Left ventricle myocardium inferior (tissue), 1 donor: ENCODE results near the gene MARK1. TPM values are rescaled to one million over a fixed set of nuclear protein-coding genes. Genes with fewer than 3 reads are reported as not detected.

ENCODE experiments used
- DNase-seq: peaks from one replicate; pipeline ENCODE4 v3.0.0-alpha.2; 2020
- H3K27ac ChIP-seq: fragments of 200-600 bp; replicated peaks from 2 replicates; pipeline ENCODE4 v1.8.0; 2021
- H3K27me3 ChIP-seq: fragments of 200-600 bp; 2 replicates; pipeline ENCODE4 v1.8.0; 2021; ENCODE audit warnings: low read depth
- H3K36me3 ChIP-seq: fragments of 200-600 bp; 2 replicates; pipeline ENCODE4 v1.8.0; 2021
- H3K4me1 ChIP-seq: fragments of 200-600 bp; 2 replicates; pipeline ENCODE4 v1.8.0; 2021
- H3K4me3 ChIP-seq: fragments of 200-600 bp; 2 replicates; pipeline ENCODE4 v1.8.0; 2021; ENCODE audit warnings: mild to moderate bottlenecking, moderate library complexity
- H3K9me3 ChIP-seq: fragments of 200-600 bp; replicated peaks from 2 replicates; pipeline ENCODE4 v1.8.0; 2021
- intact Hi-C: fragments of 100-400 bp; cut with micrococcal nuclease; formaldehyde crosslinking; loops from one replicate; pipeline ENCODE4 v1.11.0; 2022
- total RNA-seq: library from RNA; stranded (reverse); fragmentation: NEBNext Ultra II Directional; extraction: Animal tissue kit (Norgen Biotek cat#: 25700); gene quantifications from one replicate; pipeline ENCODE4 v1.2.1, GENCODE V29; 2021
- TF ChIP-seq, protein P1 (sequence below): fragments of 200-600 bp; IDR thresholded peaks from 2 replicates; pipeline ENCODE4 v1.8.0; 2021; ENCODE audit warnings: antibody characterized with exemption, mild to moderate bottlenecking, borderline replicate concordance
- donor health status: DM: no; HTN: yes; CAD: no; lungs with severe emphysema.

Gene MARK1
- total RNA-seq, 1 donor from 2014 or later = 14.9 TPM

DNA sequence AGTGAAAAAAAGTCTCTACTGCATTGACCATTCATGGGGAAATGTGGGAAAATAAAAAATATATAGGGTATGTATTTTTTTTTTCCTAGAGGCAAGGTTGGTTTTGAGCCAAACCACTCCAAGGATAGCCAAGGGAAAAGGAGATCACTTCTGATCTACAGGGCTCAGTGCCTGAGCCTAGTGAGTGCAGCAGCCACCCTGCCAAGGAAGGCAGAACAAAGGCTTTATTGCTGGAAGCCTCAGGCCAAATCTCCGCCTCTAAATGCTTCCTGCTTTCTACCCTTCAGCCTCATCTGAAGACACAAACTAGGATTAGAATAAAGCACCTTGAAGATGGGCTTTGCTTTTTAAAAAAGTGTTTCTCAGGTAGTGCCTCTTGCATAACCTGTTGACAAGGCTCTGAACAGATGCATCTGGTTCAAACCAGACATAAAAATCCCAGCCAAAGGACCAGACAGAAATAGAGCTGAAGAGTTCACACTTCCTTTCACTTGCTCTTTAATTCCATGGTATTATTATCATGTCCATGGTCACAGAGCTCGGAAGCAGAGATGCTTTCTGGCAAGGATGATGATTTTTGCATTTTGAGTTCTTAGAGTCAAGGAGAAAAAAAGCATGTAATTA, 172.7 kb downstream of the MARK1 start:
- Histone ChIP-seq H3K9me3 (no peaks in the 10 kb centered on the region), H3K4me3 (no peak overlapping the region), H3K36me3 (peaks cover 7% of the 10 kb centered on the region), H3K27ac (no peak overlapping the region), H3K27me3 (no peaks in the 10 kb centered on the region), H3K4me1 (peaks cover 42% of the 10 kb centered on the region)
- TF ChIP-seq, protein P1, sequence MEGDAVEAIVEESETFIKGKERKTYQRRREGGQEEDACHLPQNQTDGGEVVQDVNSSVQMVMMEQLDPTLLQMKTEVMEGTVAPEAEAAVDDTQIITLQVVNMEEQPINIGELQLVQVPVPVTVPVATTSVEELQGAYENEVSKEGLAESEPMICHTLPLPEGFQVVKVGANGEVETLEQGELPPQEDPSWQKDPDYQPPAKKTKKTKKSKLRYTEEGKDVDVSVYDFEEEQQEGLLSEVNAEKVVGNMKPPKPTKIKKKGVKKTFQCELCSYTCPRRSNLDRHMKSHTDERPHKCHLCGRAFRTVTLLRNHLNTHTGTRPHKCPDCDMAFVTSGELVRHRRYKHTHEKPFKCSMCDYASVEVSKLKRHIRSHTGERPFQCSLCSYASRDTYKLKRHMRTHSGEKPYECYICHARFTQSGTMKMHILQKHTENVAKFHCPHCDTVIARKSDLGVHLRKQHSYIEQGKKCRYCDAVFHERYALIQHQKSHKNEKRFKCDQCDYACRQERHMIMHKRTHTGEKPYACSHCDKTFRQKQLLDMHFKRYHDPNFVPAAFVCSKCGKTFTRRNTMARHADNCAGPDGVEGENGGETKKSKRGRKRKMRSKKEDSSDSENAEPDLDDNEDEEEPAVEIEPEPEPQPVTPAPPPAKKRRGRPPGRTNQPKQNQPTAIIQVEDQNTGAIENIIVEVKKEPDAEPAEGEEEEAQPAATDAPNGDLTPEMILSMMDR = no peak
- DNase-seq = no peak
- intact Hi-C loops = no loop called here

DNA sequence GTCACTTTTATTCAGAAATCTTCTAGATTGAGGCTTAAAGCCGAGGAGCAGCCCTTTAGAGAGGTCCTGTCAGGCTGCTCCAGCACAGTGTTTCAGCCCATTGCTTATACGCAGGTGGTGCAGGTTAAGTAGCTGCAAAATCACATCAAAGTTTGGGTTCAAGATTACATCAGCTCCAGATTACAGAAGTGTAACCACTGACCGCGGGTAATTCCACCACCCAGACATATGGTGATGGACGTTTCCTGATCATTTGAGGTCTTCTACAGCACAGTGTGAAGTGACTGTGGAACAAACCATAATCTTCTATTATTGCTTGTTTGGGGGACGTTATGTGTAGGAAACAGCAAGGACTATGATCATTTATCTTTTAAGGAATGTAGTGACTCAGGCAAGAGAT, 174.0 kb downstream of the MARK1 start:
- DNase-seq = no peak
- no peaks in the 10 kb centered on the region for H3K9me3 ChIP-seq
- no peaks in the 10 kb centered on the region for H3K27me3 ChIP-seq
- H3K27ac ChIP-seq = no peak overlapping the region
- H3K4me1 ChIP-seq = peaks cover 55% of the 10 kb centered on the region
- H3K36me3 ChIP-seq = peaks cover 4% of the 10 kb centered on the region
- intact Hi-C loops = no loop called here
- TF ChIP-seq, protein P1 = no peak
- H3K4me3 ChIP-seq = no peak overlapping the region

DNA sequence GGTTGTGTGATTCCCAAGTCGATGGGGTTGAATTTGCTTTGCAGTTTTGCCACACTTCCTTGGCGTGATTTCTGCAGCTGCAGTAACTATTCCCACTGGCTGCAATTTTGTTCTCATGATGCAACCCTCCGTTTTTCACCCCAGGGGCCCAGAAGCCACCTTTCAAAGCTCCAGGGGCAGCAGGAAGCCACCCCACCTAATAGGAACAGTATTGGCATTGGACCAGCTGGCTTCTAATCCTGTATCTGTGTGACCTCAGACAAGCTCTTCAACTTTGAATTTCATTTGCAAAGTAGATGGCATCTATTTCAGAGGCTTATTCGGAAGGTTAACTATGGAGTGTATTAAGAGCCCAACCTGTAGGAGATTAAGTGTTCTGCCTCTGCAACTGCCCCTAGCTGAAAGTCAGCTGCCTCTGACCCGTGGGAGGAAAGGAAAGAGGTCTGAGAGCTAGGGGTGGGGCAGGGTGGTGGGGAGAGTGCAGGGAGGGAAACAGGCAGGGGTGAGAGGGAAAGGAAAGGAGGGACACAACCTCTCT, 174.9 kb downstream of the MARK1 start:
- Histone ChIP-seq H3K36me3 (no peaks in the 10 kb centered on the region), H3K9me3 (no peaks in the 10 kb centered on the region), H3K27me3 (no peaks in the 10 kb centered on the region), H3K4me1 (peaks cover 57% of the 10 kb centered on the region), H3K27ac (no peak overlapping the region), H3K4me3 (no peak overlapping the region)
- TF ChIP-seq, protein P1 = no peak
- no peak for DNase-seq
- intact Hi-C loops = no loop called here

DNA sequence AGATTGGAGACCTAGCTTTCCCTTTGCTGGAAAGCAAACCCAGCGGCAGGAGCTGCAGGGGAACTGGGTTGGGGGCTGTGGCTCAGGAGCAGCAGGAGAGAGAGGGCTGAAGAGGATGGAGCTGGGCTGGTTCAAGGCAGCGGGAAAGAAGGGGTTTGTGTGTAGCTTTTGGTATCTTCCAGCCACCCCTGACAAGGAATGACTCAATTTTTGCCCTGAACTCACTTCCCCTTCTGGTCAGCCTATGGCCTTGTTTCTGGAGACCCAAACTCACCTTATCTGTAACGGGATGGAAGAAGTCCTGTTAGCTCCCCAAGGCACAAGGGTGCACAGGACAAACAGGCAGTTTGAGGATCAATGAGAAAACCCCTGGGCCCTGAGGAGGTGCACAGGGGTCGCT, 175.4 kb downstream of the MARK1 start:
- no peak overlapping the region for H3K4me3 ChIP-seq
- intact Hi-C loops = no loop called here
- TF ChIP-seq, protein P1 = no peak
- peaks cover 57% of the 10 kb centered on the region for H3K4me1 ChIP-seq
- no peak overlapping the region for H3K27ac ChIP-seq
- H3K9me3 ChIP-seq = no peaks in the 10 kb centered on the region
- DNase-seq = no peak
- no peaks in the 10 kb centered on the region for H3K27me3 ChIP-seq
- no peaks in the 10 kb centered on the region for H3K36me3 ChIP-seq

DNA sequence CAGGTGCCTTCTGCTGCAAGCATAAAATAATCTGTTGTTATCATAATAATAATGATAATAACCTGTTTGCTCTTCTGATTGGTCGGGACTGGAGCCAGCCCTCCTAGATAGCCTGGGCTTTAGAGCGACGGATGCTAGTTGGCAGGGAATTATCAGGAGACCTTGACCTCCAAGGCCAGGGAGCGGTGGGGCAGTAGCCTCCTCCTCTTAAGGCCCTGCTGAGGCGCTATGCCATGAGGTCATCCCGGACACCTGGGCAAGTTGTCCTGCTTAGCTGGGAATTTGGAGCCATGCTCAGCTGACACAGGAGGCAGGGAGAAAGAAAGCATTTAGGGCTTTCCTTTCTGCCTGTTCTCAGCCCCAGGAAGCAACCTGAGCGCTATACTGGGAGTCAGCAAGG, 177.8 kb downstream of the MARK1 start:
- Histone ChIP-seq H3K9me3 (no peaks in the 10 kb centered on the region), H3K36me3 (no peaks in the 10 kb centered on the region), H3K4me3 (no peak overlapping the region), H3K27me3 (no peaks in the 10 kb centered on the region), H3K27ac (no peak overlapping the region), H3K4me1 (peaks cover 64% of the 10 kb centered on the region)
- TF ChIP-seq, protein P1 = no peak
- no peak for DNase-seq
- intact Hi-C loops = no loop called here
